BJ (cell line): ENCODE data around the gene ALKBH8. TPM values are rescaled to one million over a fixed set of nuclear protein-coding genes. Genes with fewer than 3 reads are reported as not detected.

Experiments
- CTCF ChIA-PET: fragments of 350-600 bp; formaldehyde crosslinking; extraction: SDS; loops from one replicate; lab custom pipeline; 2021; ENCODE audit warnings: antibody characterized with exemption, inconsistent platforms; lab: Yijun Ruan, JAX
- POLR2A ChIA-PET: fragments of 300-600 bp; sonication (Branson Sonifier 250); formaldehyde crosslinking; extraction: SDS; loops from one replicate; lab custom pipeline; 2021; ENCODE audit warnings: antibody characterized with exemption; lab: Charles Lee
- DNase-seq: peaks from one replicate; pipeline ENCODE4 v3.0.0-alpha.2; 2011; ENCODE audit warnings: low read depth
- H3K27me3 ChIP-seq: 2 replicates; pipeline ENCODE4 v1.6.0; 2011; ENCODE audit warnings: low read length; ENCODE audit not compliant: control insufficient read depth, insufficient read depth
- H3K36me3 ChIP-seq: 2 replicates; pipeline ENCODE4 v1.5.1; 2011; ENCODE audit warnings: low read length; ENCODE audit not compliant: control insufficient read depth, insufficient read depth
- H3K4me3 ChIP-seq: 2 replicates; pipeline ENCODE4 v1.5.1; 2011; ENCODE audit warnings: low read depth, mild to moderate bottlenecking, control low read depth, low read length
- CTCF ChIP-seq: IDR thresholded peaks from 2 replicates; pipeline ENCODE4 v1.5.1; 2011; ENCODE audit warnings: low read depth, mild to moderate bottlenecking, control low read depth, inconsistent platforms, low read length, moderate library complexity; ENCODE audit not compliant: insufficient read depth
- polyA plus RNA-seq: library from polyadenylated mRNA; depleted of rRNA; stranded (reverse); fragments of >200 nt; gene quantifications from 2 replicates; pipeline ENCODE4 v1.2.3, GENCODE V29; 2011

ALKBH8 gene
- polyA plus RNA-seq, 1 experiment = 2.9 TPM

- TF ChIP-seq CTCF = peak; percentile 19; the same call in 1 of the 2 replicates
- ChIA-PET POLR2A (no interaction called here), CTCF (interaction anchor here (1.1 to 1.2 kb wide), 2 partner anchors 30 to 43 kb away, joined by 3 read pairs; no protein-coding TSS in a partner anchor)
- Histone ChIP-seq H3K4me3 (no peak overlapping the region), H3K27me3 (peaks cover 4% of the 10 kb centered on the region; the same call in 1 of the 2 replicates), H3K36me3 (no peaks in the 10 kb centered on the region)
- DNase-seq = no peak
These were observed 40.6 kb upstream of the ALKBH8 start for GRCh38 chr11:107606141-107606540.

GRCh38 chr11:107605061-107606006 is 39.8 kb upstream of the ALKBH8 start:
- ChIA-PET CTCF (interaction anchor here (1.1 to 1.2 kb wide), 2 partner anchors 29 to 42 kb away, joined by 3 read pairs; no protein-coding TSS in a partner anchor), POLR2A (no interaction called here)
- Histone ChIP-seq H3K4me3 (no peak overlapping the region), H3K27me3 (peaks cover 4% of the 10 kb centered on the region; the same call in 1 of the 2 replicates), H3K36me3 (no peaks in the 10 kb centered on the region)
- 0 out of 2 replicates have a peak, but pooled peaks have one; percentile 2 for TF ChIP-seq CTCF
- no peak for DNase-seq

- no peak for DNase-seq
- peak; percentile 45 for TF ChIP-seq CTCF
- H3K27me3 ChIP-seq = peaks cover 8% of the 10 kb centered on the region
- H3K36me3 ChIP-seq = no peaks in the 10 kb centered on the region
- POLR2A ChIA-PET = no interaction called here
- H3K4me3 ChIP-seq = no peak overlapping the region
- CTCF ChIA-PET = interaction anchor here (0.9 to 1.3 kb wide), 2 partner anchors 20 to 175 kb away, joined by 3 to 4 read pairs; no protein-coding TSS in a partner anchor
These were observed 32.9 kb upstream of the ALKBH8 start for GRCh38 chr11:107598225-107599139.

GRCh38 chr11:107594736-107595135 is 29.2 kb upstream of the ALKBH8 start:
- peaks cover 30% of the 10 kb centered on the region for H3K27me3 ChIP-seq
- CTCF ChIA-PET = interaction anchor here (1.4 kb wide), 1 partner anchor 176 kb away, joined by 4 read pairs; no protein-coding TSS in a partner anchor
- no peak for DNase-seq
- no peaks in the 10 kb centered on the region for H3K36me3 ChIP-seq
- no peak for TF ChIP-seq CTCF
- H3K4me3 ChIP-seq = no peak overlapping the region
- POLR2A ChIA-PET = no interaction called here
